B cell (primary cell): Measurements from ENCODE around the gene GDE1. TPM values are rescaled to one million over a fixed set of nuclear protein-coding genes. Genes with fewer than 3 reads are reported as not detected.
A peak's percentile ranks its signal among the peaks of the same experiment; 100 is the strongest.

Experiments used
- ATAC-seq: fragments of 200-7000 bp; cut with Tn5 transposase; one replicate; pipeline ENCODE4 v1.10.0; 2021; ENCODE audit warnings: low read depth, mild to moderate bottlenecking, moderate number of reproducible peaks, moderate library complexity
- CTCF ChIA-PET: fragments of 350-600 bp; sonication (Branson Sonifier 250); formaldehyde crosslinking; loops from one replicate; lab custom pipeline; 2021; ENCODE audit warnings: antibody characterized with exemption, inconsistent platforms; lab: Charles Lee
- POLR2A ChIA-PET: fragments of 350-600 bp; sonication (Branson Sonifier 250); formaldehyde crosslinking; loops from one replicate; lab custom pipeline; 2021; ENCODE audit warnings: antibody characterized with exemption; lab: Charles Lee
- DNase-seq: peaks from one replicate; pipeline ENCODE4 v3.0.0; 2013
- H2AFZ ChIP-seq: 2 replicates; pipeline ENCODE4 v1.6.1; 2012; ENCODE audit warnings: mild to moderate bottlenecking, low read depth, low read length; ENCODE audit not compliant: insufficient read depth, poor library complexity, severe bottlenecking
- H3K27ac ChIP-seq, 2 donors: 1 replicate in 1 of 2; 2 replicates in 1 of 2; pipeline ENCODE4 v1.5.1; 2012 to 2013; ENCODE audit warnings: low read length in 2 of 2, mild to moderate bottlenecking in 2 of 2, moderate library complexity in 1 of 2
- H3K27me3 ChIP-seq, 4 experiments: fragments of 200-600 bp in 1 of 4; sonication (generic) in 1 of 4; replicated peaks in 1 of 4; 1 replicate in 2 of 4; 2 replicates in 2 of 4; pipeline versions ENCODE4 v1.6.1 to v1.7.0; 2013 to 2016; ENCODE audit warnings: low read length in 3 of 4, mild to moderate bottlenecking in 2 of 4, mixed read lengths in 1 of 4, moderate library complexity in 1 of 4; ENCODE audit not compliant: insufficient read depth in 4 of 4, control insufficient read depth in 3 of 4; ENCODE audit errors: control extremely low read depth in 1 of 4
- H3K36me3 ChIP-seq, 2 experiments: replicated peaks in 1 of 2; 1 replicate in 1 of 2; 2 replicates in 1 of 2; pipeline versions ENCODE4 v1.6.1 to v1.7.1; 2013; ENCODE audit warnings: low read length in 1 of 2; ENCODE audit not compliant: insufficient read depth in 2 of 2, control insufficient read depth in 1 of 2; ENCODE audit errors: control extremely low read depth in 1 of 2, extremely low read depth in 1 of 2
- H3K4me1 ChIP-seq, 2 donors: fragments of 200-600 bp in 1 of 2; sonication (generic) in 1 of 2; 1 replicate in 1 of 2; 2 replicates in 1 of 2; pipeline versions ENCODE4 v1.5.1 to v1.6.1; 2013 to 2017; ENCODE audit warnings: low read length in 2 of 2; ENCODE audit not compliant: control insufficient read depth in 2 of 2, insufficient read depth in 2 of 2
- H3K4me2 ChIP-seq: replicated peaks from 2 replicates; pipeline ENCODE3; 2012; ENCODE audit warnings: mild to moderate bottlenecking, low read depth, low read length; ENCODE audit not compliant: poor library complexity, severe bottlenecking
- H3K4me3 ChIP-seq, 5 experiments: fragments of 200-600 bp in 1 of 5; sonication (generic) in 1 of 5; 1 replicate in 3 of 5; 2 replicates in 2 of 5; pipeline versions ENCODE4 v1.5.1 to v1.7.0; 2011 to 2016; ENCODE audit warnings: low read length in 4 of 5, mild to moderate bottlenecking in 4 of 5, low read depth in 2 of 5, control low read depth in 1 of 5, moderate library complexity in 1 of 5; ENCODE audit not compliant: insufficient read depth in 1 of 5; ENCODE audit errors: control extremely low read depth in 1 of 5, extremely low read depth in 1 of 5
- H3K79me2 ChIP-seq: fragments of 200-600 bp; sonication (generic); one replicate; pipeline ENCODE4 v1.6.0; 2016; ENCODE audit warnings: low read length; ENCODE audit not compliant: control insufficient read depth, insufficient read depth
- H3K9ac ChIP-seq: fragments of 200-600 bp; sonication (generic); 2 replicates; pipeline ENCODE4 v1.6.1; 2017; ENCODE audit warnings: mild to moderate bottlenecking, low read length, moderate library complexity
- H3K9me3 ChIP-seq, 3 donors: one replicate each; pipeline versions ENCODE4 v1.6.1 to v1.7.1; 2013; ENCODE audit warnings: low read length in 2 of 3; ENCODE audit not compliant: control insufficient read depth in 2 of 3, insufficient read depth in 1 of 3; ENCODE audit errors: control extremely low read depth in 1 of 3
- H4K20me1 ChIP-seq: 2 replicates; pipeline ENCODE4 v1.6.0; 2012; ENCODE audit warnings: mild to moderate bottlenecking, low read length; ENCODE audit not compliant: insufficient read depth, control insufficient read depth, poor library complexity, severe bottlenecking
- H3K27ac Mint-ChIP-seq: one replicate; pipeline ENCODE4 v1.8.0; 2021; ENCODE audit warnings: mixed read lengths
- H3K27me3 Mint-ChIP-seq: one replicate; pipeline ENCODE4 v1.8.0; 2021; ENCODE audit warnings: mixed read lengths
- H3K4me1 Mint-ChIP-seq: one replicate; pipeline ENCODE4 v1.8.0; 2021; ENCODE audit warnings: mixed read lengths
- H3K4me3 Mint-ChIP-seq: one replicate; pipeline ENCODE4 v1.8.0; 2021; ENCODE audit warnings: mixed read lengths
- H3K9me3 Mint-ChIP-seq: one replicate; pipeline ENCODE4 v1.8.0; 2022; ENCODE audit warnings: mixed read lengths; ENCODE audit not compliant: insufficient read depth
- CTCF ChIP-seq: fragments of 200-600 bp; IDR thresholded peaks from one replicate; pipeline ENCODE4 v1.8.0; 2022; ENCODE audit warnings: antibody characterized with exemption, mild to moderate bottlenecking
- EZH2 ChIP-seq: IDR thresholded peaks from 2 replicates; pipeline ENCODE4 v1.6.1; 2012; ENCODE audit warnings: borderline replicate concordance, low read depth, mild to moderate bottlenecking, moderate library complexity, low read length; ENCODE audit not compliant: insufficient read depth, poor library complexity, severe bottlenecking
- WGBS: methylation state at CpG from one replicate; pipeline ENCODE4 v1.1.5; 2013; ENCODE audit warnings: missing lambda C conversion rate; ENCODE audit not compliant: insufficient coverage; 5-methylcytosine and 5-hydroxymethylcytosine counted together
- intact Hi-C: fragments of 100-400 bp; cut with micrococcal nuclease; formaldehyde crosslinking; loops from one replicate; pipeline ENCODE4 v1.10.0; 2022
- polyA minus RNA-seq: library from RNA; depleted of rRNA, polyadenylated mRNA; stranded (reverse); fragments of >200 nt; gene quantifications from 2 replicates; pipeline ENCODE4 v1.2.3, GENCODE V29; 2012
- polyA plus RNA-seq: library from polyadenylated mRNA; depleted of rRNA; stranded (reverse); fragments of >200 nt; gene quantifications from 2 replicates; pipeline ENCODE4 v1.2.3, GENCODE V29; 2012
- total RNA-seq, 2 donors: library from RNA; stranded (reverse); fragments of 120-200 nt in 1 of 2; gene quantifications; 1 replicate in 1 of 2; 2 replicates in 1 of 2; pipeline versions ENCODE4 v1.2.3 to v1.2.4, GENCODE V29; 2013 to 2022

The GDE1 gene
- total RNA-seq (24.1 and 25.3 TPM in 2 replicates), polyA plus RNA-seq (9.8 and 10.0 TPM in 2 replicates), polyA minus RNA-seq (7.9 and 11.3 TPM in 2 replicates)
- 22.8 TPM for total RNA-seq (2013)

GRCh38 chr16:19521471-19522396 lies at the start of gene GDE1:
Gene GDE1 (minus strand): TSS chr16:19522098. CDS start chr16:19521964, 134 bp downstream.
- DNase-seq, result peak; percentile 91
- peak within 1 kb of the TSS; percentile 78 for H3K9ac ChIP-seq
- intact Hi-C loops, result loop anchor here (2.0 to 10.0 kb wide), 3 partner anchors 311 to 1223 kb away; partner anchors contain the start of genes SMG1 and THUMPD1
- no peaks in the 10 kb centered on the region for H3K27me3 ChIP-seq
- TF ChIP-seq CTCF, result peak; percentile 21
- no peak for TF ChIP-seq EZH2
- peaks cover 40% of the 10 kb centered on the region for H3K79me2 ChIP-seq
- peak within 1 kb of the TSS; percentile 56 to 87 (median 79) for H3K4me3 ChIP-seq
- H3K9me3 Mint-ChIP-seq, result no peaks in the 10 kb centered on the region
- no peaks in the 10 kb centered on the region for H3K27me3 Mint-ChIP-seq
- H3K27ac Mint-ChIP-seq, result peak within 1 kb of the TSS; percentile 89
- no peaks in the 10 kb centered on the region for H3K36me3 ChIP-seq
- no peaks in the 10 kb centered on the region for H4K20me1 ChIP-seq
- H3K4me1 ChIP-seq, result peaks cover 19 to 37% of the 10 kb centered on the region in 2 donors
- peak within 1 kb of the TSS; percentile 95 for H3K4me3 Mint-ChIP-seq
- peak within 1 kb of the TSS; percentile 81 for H3K4me2 ChIP-seq
- H2AFZ ChIP-seq, result peak within 1 kb of the TSS; percentile 89
- H3K27ac ChIP-seq, result peak within 1 kb of the TSS; percentile 39 to 75
- WGBS, result under 1% methylated on average over 59 of the region's 62 CpGs
- ATAC-seq, result peak; percentile 78
- H3K9me3 ChIP-seq, result no peaks in the 10 kb centered on the region
- ChIA-PET CTCF (interaction anchor here (1.1 to 1.6 kb wide), 3 partner anchors 19 to 38 kb away, joined by 3 to 6 read pairs (median 4); partner anchors contain the start of gene VPS35L), POLR2A (interaction anchor here (0.8 kb wide), 1 partner anchor 34 kb away, joined by 4 read pairs; the partner anchor contains the start of gene VPS35L)
- H3K4me1 Mint-ChIP-seq, result peaks cover 37% of the 10 kb centered on the region

GRCh38 chr16:19567560-19567959 lies 45.7 kb upstream of the GDE1 start:
- no peaks in the 10 kb centered on the region for H4K20me1 ChIP-seq
- no peaks in the 10 kb centered on the region for H3K4me1 Mint-ChIP-seq
- WGBS, result 93% methylated on average over 5 of the region's 8 CpGs
- H3K4me1 ChIP-seq, result no peaks in the 10 kb centered on the region
- H3K4me3 Mint-ChIP-seq, result no peak overlapping the region
- H3K9ac ChIP-seq, result no peak overlapping the region
- no peak overlapping the region for H3K4me3 ChIP-seq
- H3K9me3 ChIP-seq, result no peaks in the 10 kb centered on the region
- no peak overlapping the region for H2AFZ ChIP-seq
- H3K4me2 ChIP-seq, result no peak overlapping the region
- H3K27me3 ChIP-seq, result no peaks in the 10 kb centered on the region
- no peaks in the 10 kb centered on the region for H3K9me3 Mint-ChIP-seq
- intact Hi-C loops, result no loop called here
- DNase-seq (no peak), ATAC-seq (no peak)
- POLR2A ChIA-PET, result no interaction called here
- H3K27me3 Mint-ChIP-seq, result no peaks in the 10 kb centered on the region
- H3K27ac ChIP-seq, result no peak overlapping the region
- H3K27ac Mint-ChIP-seq, result no peak overlapping the region
- TF ChIP-seq EZH2, result no peak
- no peak for TF ChIP-seq CTCF
- peaks cover 5 to 48% of the 10 kb centered on the region in 2 experiments for H3K36me3 ChIP-seq
- CTCF ChIA-PET, result interaction anchor here (1.0 to 1.6 kb wide), 2 partner anchors 9 to 816 kb away, joined by 3 to 4 read pairs; no protein-coding TSS in a partner anchor
- no peaks in the 10 kb centered on the region for H3K79me2 ChIP-seq
